SK-N-SH (cell line): ENCODE data around the gene SAE1. TPM values are rescaled to one million over a fixed set of nuclear protein-coding genes. Genes with fewer than 3 reads are reported as not detected.

Source experiments
- CTCF ChIA-PET: fragments of 300-600, 350-600 bp; formaldehyde crosslinking; extraction: SDS; loops from one replicate; lab custom pipeline; 2021; lab: Yijun Ruan, JAX
- POLR2A ChIA-PET: fragments of 350-600 bp; sonication (Branson Sonifier 250); formaldehyde crosslinking; extraction: SDS; loops from one replicate; lab custom pipeline; 2020; ENCODE audit warnings: antibody characterized with exemption, inconsistent platforms; lab: Yijun Ruan, JAX
- DNase-seq: peaks from one replicate; pipeline ENCODE4 v3.0.0; 2012
- H2AFZ ChIP-seq: fragments of 200-600 bp; sonication (generic); 2 replicates; pipeline ENCODE4 v1.8.1; 2016; ENCODE audit warnings: antibody characterized with exemption, mild to moderate bottlenecking, low read depth
- H3F3A ChIP-seq: fragments of 200-600 bp; sonication (generic); replicated peaks from 2 replicates; pipeline ENCODE3; 2016; ENCODE audit warnings: antibody characterized with exemption, mild to moderate bottlenecking; ENCODE audit not compliant: insufficient read depth
- H3K27ac ChIP-seq, 2 experiments: fragments of 200-500 bp in 1 of 2; fragments of 200-600 bp in 1 of 2; sonication (Bioruptor generic) in 1 of 2; sonication (generic), shearing (Covaris generic) in 1 of 2; 2 replicates each; pipeline versions ENCODE4 v1.5.1 to v1.6.1; 2014 to 2016; ENCODE audit warnings: low read depth in 2 of 2, inconsistent platforms in 1 of 2, low read length in 1 of 2, mild to moderate bottlenecking in 1 of 2, mixed read lengths in 1 of 2
- H3K27me3 ChIP-seq: fragments of 200-600 bp; sonication (generic), shearing (Covaris generic); 2 replicates; pipeline ENCODE4 v1.6.1; 2016; ENCODE audit warnings: mixed run types; ENCODE audit not compliant: insufficient read depth
- H3K36me3 ChIP-seq, 2 experiments: fragments of 200-500 bp in 1 of 2; fragments of 200-600 bp in 1 of 2; sonication (Bioruptor generic) in 1 of 2; sonication (generic) in 1 of 2; replicated peaks in 1 of 2; 2 replicates each; pipeline versions ENCODE3 to v1.5.1; 2014 to 2016; ENCODE audit warnings: low read length in 1 of 2, mild to moderate bottlenecking in 1 of 2; ENCODE audit not compliant: insufficient read depth in 2 of 2, control insufficient read depth in 1 of 2
- H3K4me1 ChIP-seq, 2 experiments: fragments of 200-500 bp in 1 of 2; fragments of 200-600 bp in 1 of 2; sonication (Bioruptor generic) in 1 of 2; sonication (generic), shearing (Covaris generic) in 1 of 2; 2 replicates each; pipeline versions ENCODE4 v1.5.1 to v1.6.1; 2014 to 2016; ENCODE audit warnings: low read depth in 1 of 2, low read length in 1 of 2, mixed run types in 1 of 2; ENCODE audit not compliant: insufficient read depth in 2 of 2, control insufficient read depth in 1 of 2
- H3K4me2 ChIP-seq: fragments of 200-600 bp; sonication (generic), shearing (Covaris generic); 2 replicates; pipeline ENCODE4 v1.6.1; 2017; ENCODE audit warnings: mixed run types
- H3K4me3 ChIP-seq, 2 experiments: fragments of 200-500 bp in 1 of 2; fragments of 200-600 bp in 1 of 2; sonication (Bioruptor generic) in 1 of 2; sonication (generic), shearing (Covaris generic) in 1 of 2; 2 replicates each; pipeline versions ENCODE4 v1.5.1 to v1.8.1; 2014 to 2016; ENCODE audit warnings: low read depth in 2 of 2, inconsistent platforms in 1 of 2, low read length in 1 of 2, mild to moderate bottlenecking in 1 of 2, mixed read lengths in 1 of 2, moderate library complexity in 1 of 2
- H3K79me2 ChIP-seq: fragments of 200-600 bp; sonication (generic); 2 replicates; pipeline ENCODE4 v1.8.1; 2017; ENCODE audit warnings: mild to moderate bottlenecking; ENCODE audit not compliant: insufficient read depth
- H3K9ac ChIP-seq: fragments of 200-600 bp; sonication (generic); 2 replicates; pipeline ENCODE4 v1.6.1; 2017; ENCODE audit warnings: mixed run types
- H3K9me2 ChIP-seq: fragments of 200-600 bp; sonication (generic); 2 replicates; pipeline ENCODE4 v1.6.1; 2017; ENCODE audit warnings: mixed run types
- H3K9me3 ChIP-seq: fragments of 200-600 bp; sonication (generic); 2 replicates; pipeline ENCODE4 v1.6.1; 2017; ENCODE audit warnings: mixed run types, mild to moderate bottlenecking, moderate library complexity
- H4K20me1 ChIP-seq: fragments of 200-600 bp; sonication (generic); 2 replicates; pipeline ENCODE4 v1.6.1; 2017; ENCODE audit warnings: mild to moderate bottlenecking, mixed run types; ENCODE audit not compliant: insufficient read depth
- ELF1 ChIP-seq: IDR thresholded peaks from 2 replicates; pipeline ENCODE4 v1.4.0; 2012
- EZH2phosphoT487 ChIP-seq: fragments of 200-600 bp; sonication (generic); IDR thresholded peaks from 2 replicates; pipeline ENCODE4 v1.6.1; 2017; ENCODE audit warnings: low read depth, mixed run types, mild to moderate bottlenecking, antibody characterized with exemption, moderate library complexity, borderline replicate concordance
- FOXJ3 ChIP-seq: sonication (generic); formaldehyde crosslinking; IDR thresholded peaks from 2 replicates; pipeline ENCODE4 v1.5.1; 2020; ENCODE audit warnings: mild to moderate bottlenecking, missing genetic modification reagents
- NRF1 ChIP-seq: IDR thresholded peaks from 2 replicates; pipeline ENCODE4 v1.6.1; 2012; ENCODE audit warnings: low read depth, mild to moderate bottlenecking, low read length
- PBX3 ChIP-seq: IDR thresholded peaks from 2 replicates; pipeline ENCODE4; 2012
- POLR2AphosphoS5 ChIP-seq: IDR thresholded peaks from 2 replicates; pipeline ENCODE4 v1.6.1; 2012; ENCODE audit warnings: low read depth, low read length
- RAD21 ChIP-seq: IDR thresholded peaks from 2 replicates; pipeline ENCODE4 v1.6.1; 2012; ENCODE audit warnings: mild to moderate bottlenecking, low read length
- RCOR1 ChIP-seq: fragments of 150-350 bp; IDR thresholded peaks from 2 replicates; pipeline ENCODE4 v1.6.1; 2017; ENCODE audit warnings: antibody characterized with exemption, low read length
- RFX5 ChIP-seq: IDR thresholded peaks from 2 replicates; pipeline ENCODE4 v1.6.1; 2012; ENCODE audit warnings: mild to moderate bottlenecking, improper control_type of control experiment, low read length
- RXRA ChIP-seq: IDR thresholded peaks from 2 replicates; pipeline ENCODE4 v1.4.0; 2012; ENCODE audit warnings: low read depth, mild to moderate bottlenecking, borderline replicate concordance
- SIN3A ChIP-seq: IDR thresholded peaks from 2 replicates; pipeline ENCODE4 v1.6.1; 2012; ENCODE audit warnings: low read depth, mild to moderate bottlenecking, low read length, moderate library complexity, borderline replicate concordance
- TCF12 ChIP-seq: IDR thresholded peaks from 2 replicates; pipeline ENCODE4 v1.4.0; 2012
- YY1 ChIP-seq: IDR thresholded peaks from 2 replicates; pipeline ENCODE4 v1.4.0; 2012; ENCODE audit warnings: low read depth, mild to moderate bottlenecking
- WGBS: methylation state at CpG from one replicate; pipeline ENCODE4 v1.1.6; 2017; ENCODE audit warnings: low lambda C conversion rate; 5-methylcytosine and 5-hydroxymethylcytosine counted together
- polyA plus RNA-seq, 3 experiments: library from polyadenylated mRNA; depleted of rRNA; stranded (reverse); fragments of >200 nt; gene quantifications; 2 replicates each; pipeline ENCODE4 v1.2.3, GENCODE V29; 2012
- TF ChIP-seq, protein P1 (sequence below): fragments of 150-350 bp; IDR thresholded peaks from 2 replicates; pipeline ENCODE4 v1.6.1; 2017; ENCODE audit warnings: antibody characterized with exemption, low read length, low read depth, borderline replicate concordance
- TF ChIP-seq, protein P2 (sequence below): IDR thresholded peaks from 2 replicates; pipeline ENCODE4 v1.4.0; 2012; ENCODE audit warnings: low read depth
- TF ChIP-seq, protein P3 (sequence below): fragments of 200-600 bp; sonication (generic); IDR thresholded peaks from 2 replicates; pipeline ENCODE4 v1.6.1; 2017; ENCODE audit warnings: antibody characterized with exemption, mild to moderate bottlenecking, moderate library complexity
- TF ChIP-seq, protein P4 (sequence below): IDR thresholded peaks from 2 replicates; pipeline ENCODE4 v1.4.0; 2012; ENCODE audit warnings: low read depth, borderline replicate concordance
- TF ChIP-seq, protein P5 (sequence below): fragments of 150-350 bp; IDR thresholded peaks from 2 replicates; pipeline ENCODE4 v1.6.1; 2016; ENCODE audit warnings: mild to moderate bottlenecking, low read depth, low read length

The SAE1 gene
- polyA plus RNA-seq, 1 of the 3 experiments (the other 2 are of a cell fraction), result 123 TPM

GRCh38 chr19:47130120-47130588, 481 bp upstream of the SAE1 start (continued):
- TF ChIP-seq, protein P1, sequence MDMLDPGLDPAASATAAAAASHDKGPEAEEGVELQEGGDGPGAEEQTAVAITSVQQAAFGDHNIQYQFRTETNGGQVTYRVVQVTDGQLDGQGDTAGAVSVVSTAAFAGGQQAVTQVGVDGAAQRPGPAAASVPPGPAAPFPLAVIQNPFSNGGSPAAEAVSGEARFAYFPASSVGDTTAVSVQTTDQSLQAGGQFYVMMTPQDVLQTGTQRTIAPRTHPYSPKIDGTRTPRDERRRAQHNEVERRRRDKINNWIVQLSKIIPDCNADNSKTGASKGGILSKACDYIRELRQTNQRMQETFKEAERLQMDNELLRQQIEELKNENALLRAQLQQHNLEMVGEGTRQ, result no peak
- no peak for TF ChIP-seq RAD21
- no peak for TF ChIP-seq YY1
- TF ChIP-seq PBX3, result no peak
- no peak for TF ChIP-seq FOXJ3 (CRISPR knock-in tag)

DNA sequence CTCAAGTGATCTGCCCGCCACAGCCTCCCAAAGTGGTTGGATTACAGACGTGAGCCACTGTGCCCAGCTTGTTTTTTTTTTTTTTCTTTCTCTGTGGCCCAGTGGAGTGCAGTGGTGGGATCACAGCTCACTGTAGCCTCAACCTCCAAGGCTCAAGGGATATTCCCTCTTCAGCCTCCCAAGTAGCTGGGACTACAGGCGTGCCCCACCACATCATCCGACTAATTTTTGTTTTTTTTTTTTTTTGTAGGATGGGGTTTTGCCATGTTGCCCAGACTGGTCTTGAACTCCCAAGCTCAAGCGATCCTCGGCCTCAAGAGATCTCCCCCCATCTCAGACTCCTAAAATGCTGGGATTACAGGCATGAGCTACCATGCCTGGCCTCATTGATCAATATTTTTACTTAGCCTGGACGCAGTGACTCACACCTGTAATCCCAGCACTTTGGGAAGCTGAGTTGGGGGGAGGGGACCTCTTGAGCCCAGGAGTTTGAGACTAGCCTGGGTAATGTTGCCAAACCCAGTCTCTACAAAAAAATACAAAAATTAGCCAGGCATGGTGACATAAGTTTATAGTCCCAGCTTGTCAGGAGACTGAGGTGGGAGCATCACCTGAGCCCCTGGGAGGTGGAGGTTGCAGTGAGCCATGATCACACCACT, 1.7 kb downstream of the SAE1 start:
- peaks cover 0 to 11% of the 10 kb centered on the region in 2 experiments for H3K36me3 ChIP-seq
- H3K9ac ChIP-seq, result peak overlapping the region; percentile 90; the same call in 1 of the 2 replicates
- peak overlapping the region; percentile 87 for H3K4me2 ChIP-seq
- peaks cover 57% of the 10 kb centered on the region for H4K20me1 ChIP-seq
- ChIA-PET CTCF (interaction anchor here (0.7 to 2.0 kb wide), 7 partner anchors 53 to 130 kb away, joined by 3 to 10 read pairs (median 3); no protein-coding TSS in a partner anchor), POLR2A (interaction anchor here (0.8 to 1.7 kb wide), 3 partner anchors 10 to 112 kb away, joined by 3 to 5 read pairs (median 5); no protein-coding TSS in a partner anchor)
- H3K4me1 ChIP-seq, result peaks cover 2 to 18% of the 10 kb centered on the region in 2 experiments; a peak in 3 of 4 replicates
- peaks cover 66% of the 10 kb centered on the region for H3K79me2 ChIP-seq
- no peak overlapping the region for H3K27ac ChIP-seq
- no peak for DNase-seq
- no peaks in the 10 kb centered on the region for H3K27me3 ChIP-seq
- no peaks in the 10 kb centered on the region for H3K9me2 ChIP-seq
- H3F3A ChIP-seq, result no peaks in the 10 kb centered on the region
- peak overlapping the region in 1 of 2 experiments; percentile 80; a peak in 2 of 4 replicates for H3K4me3 ChIP-seq
- H3K9me3 ChIP-seq, result no peaks in the 10 kb centered on the region
- WGBS, result 87% methylated on average over 7 of the region's 7 CpGs
- H2AFZ ChIP-seq, result no peak overlapping the region
- TF ChIP-seq RAD21, result no peak
- no peak for TF ChIP-seq RFX5
- no peak for TF ChIP-seq TCF12
- TF ChIP-seq POLR2AphosphoS5, result no peak
- no peak for TF ChIP-seq FOXJ3 (CRISPR knock-in tag)
- no peak for TF ChIP-seq EZH2phosphoT487
- no peak for TF ChIP-seq RXRA
- no peak for TF ChIP-seq SIN3A
- TF ChIP-seq RCOR1, result no peak
- TF ChIP-seq, protein P2, sequence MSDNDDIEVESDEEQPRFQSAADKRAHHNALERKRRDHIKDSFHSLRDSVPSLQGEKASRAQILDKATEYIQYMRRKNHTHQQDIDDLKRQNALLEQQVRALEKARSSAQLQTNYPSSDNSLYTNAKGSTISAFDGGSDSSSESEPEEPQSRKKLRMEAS, result no peak
- TF ChIP-seq NRF1, result no peak
- TF ChIP-seq ELF1, result no peak
- TF ChIP-seq, protein P3, sequence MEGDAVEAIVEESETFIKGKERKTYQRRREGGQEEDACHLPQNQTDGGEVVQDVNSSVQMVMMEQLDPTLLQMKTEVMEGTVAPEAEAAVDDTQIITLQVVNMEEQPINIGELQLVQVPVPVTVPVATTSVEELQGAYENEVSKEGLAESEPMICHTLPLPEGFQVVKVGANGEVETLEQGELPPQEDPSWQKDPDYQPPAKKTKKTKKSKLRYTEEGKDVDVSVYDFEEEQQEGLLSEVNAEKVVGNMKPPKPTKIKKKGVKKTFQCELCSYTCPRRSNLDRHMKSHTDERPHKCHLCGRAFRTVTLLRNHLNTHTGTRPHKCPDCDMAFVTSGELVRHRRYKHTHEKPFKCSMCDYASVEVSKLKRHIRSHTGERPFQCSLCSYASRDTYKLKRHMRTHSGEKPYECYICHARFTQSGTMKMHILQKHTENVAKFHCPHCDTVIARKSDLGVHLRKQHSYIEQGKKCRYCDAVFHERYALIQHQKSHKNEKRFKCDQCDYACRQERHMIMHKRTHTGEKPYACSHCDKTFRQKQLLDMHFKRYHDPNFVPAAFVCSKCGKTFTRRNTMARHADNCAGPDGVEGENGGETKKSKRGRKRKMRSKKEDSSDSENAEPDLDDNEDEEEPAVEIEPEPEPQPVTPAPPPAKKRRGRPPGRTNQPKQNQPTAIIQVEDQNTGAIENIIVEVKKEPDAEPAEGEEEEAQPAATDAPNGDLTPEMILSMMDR, result no peak
- TF ChIP-seq, protein P4, sequence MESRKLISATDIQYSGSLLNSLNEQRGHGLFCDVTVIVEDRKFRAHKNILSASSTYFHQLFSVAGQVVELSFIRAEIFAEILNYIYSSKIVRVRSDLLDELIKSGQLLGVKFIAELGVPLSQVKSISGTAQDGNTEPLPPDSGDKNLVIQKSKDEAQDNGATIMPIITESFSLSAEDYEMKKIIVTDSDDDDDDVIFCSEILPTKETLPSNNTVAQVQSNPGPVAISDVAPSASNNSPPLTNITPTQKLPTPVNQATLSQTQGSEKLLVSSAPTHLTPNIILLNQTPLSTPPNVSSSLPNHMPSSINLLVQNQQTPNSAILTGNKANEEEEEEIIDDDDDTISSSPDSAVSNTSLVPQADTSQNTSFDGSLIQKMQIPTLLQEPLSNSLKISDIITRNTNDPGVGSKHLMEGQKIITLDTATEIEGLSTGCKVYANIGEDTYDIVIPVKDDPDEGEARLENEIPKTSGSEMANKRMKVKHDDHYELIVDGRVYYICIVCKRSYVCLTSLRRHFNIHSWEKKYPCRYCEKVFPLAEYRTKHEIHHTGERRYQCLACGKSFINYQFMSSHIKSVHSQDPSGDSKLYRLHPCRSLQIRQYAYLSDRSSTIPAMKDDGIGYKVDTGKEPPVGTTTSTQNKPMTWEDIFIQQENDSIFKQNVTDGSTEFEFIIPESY, result no peak
- TF ChIP-seq, protein P1, result no peak
- TF ChIP-seq, protein P5, sequence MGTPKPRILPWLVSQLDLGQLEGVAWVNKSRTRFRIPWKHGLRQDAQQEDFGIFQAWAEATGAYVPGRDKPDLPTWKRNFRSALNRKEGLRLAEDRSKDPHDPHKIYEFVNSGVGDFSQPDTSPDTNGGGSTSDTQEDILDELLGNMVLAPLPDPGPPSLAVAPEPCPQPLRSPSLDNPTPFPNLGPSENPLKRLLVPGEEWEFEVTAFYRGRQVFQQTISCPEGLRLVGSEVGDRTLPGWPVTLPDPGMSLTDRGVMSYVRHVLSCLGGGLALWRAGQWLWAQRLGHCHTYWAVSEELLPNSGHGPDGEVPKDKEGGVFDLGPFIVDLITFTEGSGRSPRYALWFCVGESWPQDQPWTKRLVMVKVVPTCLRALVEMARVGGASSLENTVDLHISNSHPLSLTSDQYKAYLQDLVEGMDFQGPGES, result no peak
- TF ChIP-seq PBX3, result no peak
- TF ChIP-seq YY1, result no peak
